ENCODE results near the gene PACSIN2.

DNA sequence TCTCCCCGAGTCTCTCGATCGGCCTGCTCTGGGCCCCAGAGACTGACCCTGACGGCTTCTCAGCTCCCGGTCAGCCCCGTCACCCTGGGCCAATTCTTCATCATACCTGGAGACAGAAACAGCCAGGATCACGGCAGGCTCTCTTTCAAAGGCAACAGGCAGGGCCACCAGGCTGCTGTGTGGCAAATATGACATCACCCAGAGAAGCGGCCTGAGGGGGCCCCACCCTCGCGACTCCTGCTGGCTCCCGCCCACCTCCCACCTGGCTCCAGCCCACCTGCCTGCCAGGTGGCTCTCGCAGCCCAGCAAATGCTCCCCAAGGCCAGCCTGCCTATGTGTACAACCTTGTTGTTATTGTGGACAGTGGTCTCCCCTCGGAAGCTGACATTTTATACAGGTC lies 24.9 kb upstream of the PACSIN2 start:
- no peak for TF ChIP-seq POLR2AphosphoS5 (IDR thresholded peaks at IDR 0.05; ENCODE audit: low read depth, low read length)
- TF ChIP-seq TAF1 (IDR thresholded peaks at IDR 0.05; ENCODE audit: borderline replicate concordance, insufficient read depth, low read length): no peak

Data from PFSK-1 (cell line).